SH-SY5Y (cell line): ENCODE measurements around the gene MRPL11.

ENCODE experiments used
- GATA2 ChIP-seq: IDR thresholded peaks from 2 replicates; pipeline ENCODE4 v1.6.1; 2011; ENCODE audit warnings: mild to moderate bottlenecking, low read depth, low read length
- GATA3 ChIP-seq: IDR thresholded peaks from 2 replicates; pipeline ENCODE4 v1.6.1; 2011; ENCODE audit warnings: low read depth, mild to moderate bottlenecking, low read length, moderate library complexity

DNA sequence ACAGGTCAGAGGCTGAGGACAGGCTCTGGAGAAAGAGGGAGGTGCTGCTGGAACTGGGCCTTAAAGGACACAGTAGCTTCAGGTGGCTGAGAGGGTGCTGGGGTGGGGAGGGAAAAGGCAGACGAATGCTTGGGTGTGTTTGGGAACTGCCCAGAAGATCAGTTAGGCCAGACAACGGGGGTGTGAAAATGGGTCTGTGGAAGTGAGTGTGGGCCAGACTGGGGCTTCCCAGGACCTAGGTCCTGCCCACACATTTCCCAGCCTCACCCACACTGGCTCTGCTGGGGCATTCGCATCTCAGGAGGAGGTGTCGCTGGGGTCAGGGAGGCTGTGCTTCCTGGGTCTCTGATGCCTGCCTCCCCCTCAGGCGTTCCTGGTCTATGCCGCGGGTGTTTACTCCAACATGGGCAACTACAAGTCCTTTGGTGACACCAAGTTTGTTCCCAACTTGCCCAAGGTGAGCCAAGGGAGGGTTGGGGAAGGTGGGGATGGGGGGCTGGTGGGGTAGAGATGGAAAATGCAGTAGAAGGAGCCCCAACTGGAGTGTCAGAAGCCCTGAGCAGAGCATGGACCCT is 46.2 kb upstream of the MRPL11 start:
- no peak for TF ChIP-seq GATA3
- no peak for TF ChIP-seq GATA2
